ENCODE results near the gene OR13C5.

GRCh38 chr9:104580562-104580961 is 18.7 kb downstream of the OR13C5 start:
- no peak for TF ChIP-seq ATF7 (IDR thresholded peaks at IDR 0.05)
- TF ChIP-seq ATF7 (CRISPR knock-in tag; IDR thresholded peaks at IDR 0.05): no peak
- TF ChIP-seq ZNF510 (CRISPR knock-in tag; IDR thresholded peaks at IDR 0.05; ENCODE audit: low read depth): no peak
- no peak for TF ChIP-seq TCF7L2 (IDR thresholded peaks at IDR 0.05; ENCODE audit: low read depth, low read length)
- TF ChIP-seq GTF2F1 (IDR thresholded peaks at IDR 0.05; ENCODE audit: low read length): no peak
- TF ChIP-seq ATF7-NPFF (CRISPR knock-in tag; IDR thresholded peaks at IDR 0.05; ENCODE audit: low read depth): no peak
- TF ChIP-seq CTCF (CRISPR knock-in tag; IDR thresholded peaks at IDR 0.05): no peak

Measured in HepG2 (cell line).